ENCODE measurements around the gene PCYT2.

Gene PCYT2

DNA sequence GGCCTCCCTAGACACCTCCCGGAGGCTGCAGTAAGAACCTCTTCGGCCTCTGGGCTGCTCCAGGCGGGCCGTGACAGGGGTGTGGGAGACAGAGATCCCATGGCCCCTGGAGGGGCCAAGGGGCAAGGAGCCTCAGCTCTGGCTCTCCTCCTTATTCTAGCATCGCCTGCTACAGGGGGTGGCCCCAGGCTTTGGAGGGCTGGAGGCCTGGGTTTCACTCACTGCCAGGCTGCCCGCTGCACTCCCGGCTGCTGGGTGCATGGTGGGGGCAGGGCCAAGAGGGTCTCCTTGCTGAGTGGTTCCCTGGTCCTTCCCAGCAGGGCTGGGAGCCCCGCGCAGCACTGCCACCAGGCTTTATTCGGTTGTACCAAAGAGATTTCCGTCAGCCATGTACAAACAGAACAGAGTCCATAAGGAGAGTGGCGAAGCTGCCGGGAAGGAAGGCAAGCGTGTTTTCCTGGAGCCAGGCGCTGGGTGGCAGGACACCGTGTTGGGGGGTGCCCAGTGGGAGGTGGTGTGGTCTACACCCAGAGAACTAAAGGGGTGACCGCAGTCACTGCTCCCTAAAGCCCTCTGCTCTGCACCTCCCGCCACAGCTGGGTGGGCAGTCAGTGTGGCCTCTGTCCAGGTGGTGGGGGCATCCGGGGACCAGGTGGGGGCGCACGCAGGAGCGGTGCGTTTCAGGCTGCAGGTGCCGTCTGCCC, 7.2 kb downstream of the PCYT2 start:
- H3K4me3 ChIP-seq (ENCODE audit: low read length), result no peak overlapping the region
- peaks cover 16% of the 10 kb centered on the region for H3K4me1 ChIP-seq (ENCODE audit: control insufficient read depth, insufficient read depth, low read length)
- H3K27me3 ChIP-seq (ENCODE audit: control insufficient read depth, insufficient read depth, low read length), result peaks cover 10% of the 10 kb centered on the region
- H3K9me3 ChIP-seq (ENCODE audit: control insufficient read depth, low read length), result no peaks in the 10 kb centered on the region
- no peak overlapping the region for H3K9ac ChIP-seq (ENCODE audit: low read length)
- H3K36me3 ChIP-seq (ENCODE audit: control insufficient read depth, insufficient read depth, low read length), result peaks cover 3% of the 10 kb centered on the region

DNA sequence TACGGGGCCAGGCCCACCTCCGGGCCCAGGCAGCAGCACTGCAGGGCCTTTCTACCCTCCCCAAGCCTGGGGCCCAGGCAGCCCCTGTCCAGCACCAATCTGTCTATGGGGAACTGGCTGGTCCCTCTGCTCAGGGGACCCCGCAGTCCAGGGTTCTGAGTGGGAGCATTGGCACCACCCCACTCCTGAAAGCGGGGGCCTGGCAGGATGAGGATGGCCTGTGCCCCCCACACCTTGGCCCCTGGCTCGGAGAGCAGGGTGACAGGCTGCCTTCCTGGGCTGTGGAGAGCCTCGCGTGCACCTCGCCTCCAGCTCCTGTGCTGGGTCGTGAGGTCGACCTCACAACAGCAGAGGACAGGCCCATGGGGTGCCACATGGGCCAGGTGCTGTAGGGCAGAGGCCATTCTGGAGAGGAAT, 7.8 kb downstream of the PCYT2 start:
- H3K9ac ChIP-seq (ENCODE audit: low read length), result no peak overlapping the region
- peaks cover 10% of the 10 kb centered on the region for H3K27me3 ChIP-seq (ENCODE audit: control insufficient read depth, insufficient read depth, low read length)
- H3K36me3 ChIP-seq (ENCODE audit: control insufficient read depth, insufficient read depth, low read length), result peaks cover 3% of the 10 kb centered on the region
- no peaks in the 10 kb centered on the region for H3K9me3 ChIP-seq (ENCODE audit: control insufficient read depth, low read length)
- H3K4me1 ChIP-seq (ENCODE audit: control insufficient read depth, insufficient read depth, low read length), result peaks cover 16% of the 10 kb centered on the region
- H3K4me3 ChIP-seq (ENCODE audit: low read length), result no peak overlapping the region

DNA sequence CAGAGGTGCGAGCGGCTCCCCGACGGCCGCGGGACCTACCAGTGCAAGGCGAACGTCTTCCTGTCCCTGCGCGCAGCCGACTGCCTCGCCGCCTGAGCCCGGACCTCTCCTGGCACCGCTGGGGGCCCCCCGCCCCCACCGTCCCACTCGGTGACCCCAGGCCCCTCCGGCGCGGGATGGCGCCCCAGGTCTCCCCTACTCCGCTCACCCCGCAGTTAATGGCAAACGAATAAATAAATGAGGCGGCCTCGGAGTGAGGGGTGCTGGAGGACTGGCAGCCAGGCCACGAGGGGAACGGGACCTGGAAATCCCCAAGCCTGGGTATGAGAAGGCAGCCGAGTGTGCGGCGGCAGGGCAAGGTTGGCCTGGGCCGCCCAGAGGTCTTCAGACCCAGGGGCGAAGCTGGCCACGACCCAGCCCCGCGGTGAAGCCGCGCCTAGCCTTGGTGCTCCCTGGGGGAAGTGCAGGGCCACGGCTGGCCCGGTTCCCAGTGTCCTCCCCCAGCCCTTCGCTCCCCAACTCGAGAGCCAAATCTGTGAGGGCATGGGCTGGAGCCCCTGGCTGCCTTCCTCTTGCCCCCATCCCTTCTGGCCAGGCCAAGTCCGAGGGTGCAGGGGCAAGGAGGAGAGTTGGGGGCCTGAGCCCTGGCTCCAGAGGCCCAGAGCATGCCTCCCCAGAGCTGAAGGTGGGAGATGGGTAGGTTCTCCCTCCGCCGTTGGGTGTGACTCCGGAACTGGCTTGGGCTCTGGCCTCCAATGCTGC, 8.4 kb downstream of the PCYT2 start:
- peaks cover 3% of the 10 kb centered on the region for H3K36me3 ChIP-seq (ENCODE audit: control insufficient read depth, insufficient read depth, low read length)
- no peaks in the 10 kb centered on the region for H3K9me3 ChIP-seq (ENCODE audit: control insufficient read depth, low read length)
- no peak overlapping the region for H3K4me3 ChIP-seq (ENCODE audit: low read length)
- peaks cover 16% of the 10 kb centered on the region for H3K4me1 ChIP-seq (ENCODE audit: control insufficient read depth, insufficient read depth, low read length)
- H3K9ac ChIP-seq (ENCODE audit: low read length), result no peak overlapping the region
- peaks cover 10% of the 10 kb centered on the region for H3K27me3 ChIP-seq (ENCODE audit: control insufficient read depth, insufficient read depth, low read length)

DNA sequence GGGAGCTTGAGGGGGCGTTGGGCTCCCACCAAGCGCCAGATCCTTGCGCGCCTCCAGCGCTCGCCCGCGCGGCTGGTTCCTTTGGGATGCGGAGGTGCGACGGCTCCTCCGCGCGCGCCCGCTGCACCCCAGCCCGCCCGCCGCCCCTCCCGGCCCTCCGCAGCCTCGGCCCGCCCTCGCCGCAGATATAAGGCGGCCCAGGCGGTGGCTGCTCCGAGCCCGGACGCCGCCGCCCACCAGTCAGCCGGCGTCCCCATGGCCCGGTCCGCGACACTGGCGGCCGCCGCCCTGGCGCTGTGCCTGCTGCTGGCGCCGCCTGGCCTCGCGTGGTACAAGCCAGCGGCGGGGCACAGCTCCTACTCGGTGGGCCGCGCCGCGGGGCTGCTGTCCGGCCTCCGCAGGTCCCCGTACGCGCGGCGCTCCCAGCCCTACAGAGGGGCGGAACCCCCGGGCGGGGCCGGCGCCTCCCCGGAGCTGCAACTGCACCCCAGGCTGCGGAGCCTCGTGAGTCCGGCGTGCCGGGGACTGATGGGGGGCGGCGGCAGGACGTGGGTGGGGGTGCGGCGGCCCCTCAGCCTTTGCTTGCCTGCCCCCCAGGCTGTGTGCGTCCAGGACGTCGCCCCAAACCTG, 9.1 kb downstream of the PCYT2 start, which contains the start of gene NPB:
NPB (plus strand) TSS at position 216 of the 630 bp plus-strand sequence; CDS start at position 256, 40 bp downstream.
- Histone ChIP-seq H3K4me3 (ENCODE audit: low read length) (no peak within 1 kb of the TSS), H3K36me3 (ENCODE audit: control insufficient read depth, insufficient read depth, low read length) (no peaks in the 10 kb centered on the region), H3K27me3 (ENCODE audit: control insufficient read depth, insufficient read depth, low read length) (peaks cover 10% of the 10 kb centered on the region), H3K9ac (ENCODE audit: low read length) (no peak within 1 kb of the TSS), H3K4me1 (ENCODE audit: control insufficient read depth, insufficient read depth, low read length) (peaks cover 16% of the 10 kb centered on the region), H3K9me3 (ENCODE audit: control insufficient read depth, low read length) (no peaks in the 10 kb centered on the region)

DNA sequence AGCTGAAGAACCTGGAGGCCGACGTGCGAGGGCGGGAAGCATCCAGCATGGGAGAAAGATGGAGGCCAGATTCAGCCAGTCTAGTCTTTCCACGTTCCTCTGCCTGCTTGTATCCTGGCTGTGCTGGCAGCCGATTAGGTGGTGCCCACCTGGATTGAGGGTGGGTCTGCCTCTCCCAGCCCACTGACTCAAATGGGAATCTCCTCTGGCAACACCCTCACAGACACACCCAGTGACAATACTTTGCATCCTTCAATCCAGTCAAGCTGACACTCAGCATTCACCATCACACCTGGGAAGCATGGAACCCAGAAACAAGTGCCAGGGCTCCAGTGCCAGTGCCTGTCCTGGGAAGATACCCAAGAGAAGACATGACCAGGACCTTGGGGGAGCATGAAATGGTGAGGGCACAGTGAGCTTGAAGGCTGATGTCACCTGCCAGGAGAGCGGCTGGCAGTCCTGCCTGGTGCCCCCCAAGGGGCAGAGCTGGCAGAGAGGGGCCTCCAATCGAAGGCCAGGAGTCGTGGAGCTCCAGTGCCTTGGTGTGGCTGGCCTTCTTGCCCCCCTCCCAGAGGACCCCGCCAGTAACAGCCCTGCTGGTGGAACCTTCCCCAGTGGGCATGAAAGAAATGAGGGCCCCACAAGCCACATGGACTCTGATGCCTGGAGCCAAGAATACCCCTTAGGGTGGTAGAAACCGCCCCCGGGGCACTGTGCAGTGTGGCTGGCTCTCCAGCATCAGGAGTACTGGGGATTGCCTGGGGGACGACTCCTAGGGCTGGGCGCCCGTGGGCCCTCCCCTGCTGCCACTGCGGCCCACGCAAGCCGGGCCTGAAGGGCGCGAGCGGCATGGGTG, 9.8 kb downstream of the PCYT2 start:
- Histone ChIP-seq H3K36me3 (ENCODE audit: control insufficient read depth, insufficient read depth, low read length) (no peaks in the 10 kb centered on the region), H3K9ac (ENCODE audit: low read length) (no peak overlapping the region), H3K4me1 (ENCODE audit: control insufficient read depth, insufficient read depth, low read length) (peaks cover 16% of the 10 kb centered on the region), H3K4me3 (ENCODE audit: low read length) (no peak overlapping the region), H3K27me3 (ENCODE audit: control insufficient read depth, insufficient read depth, low read length) (peaks cover 10% of the 10 kb centered on the region), H3K9me3 (ENCODE audit: control insufficient read depth, low read length) (no peaks in the 10 kb centered on the region)

DNA sequence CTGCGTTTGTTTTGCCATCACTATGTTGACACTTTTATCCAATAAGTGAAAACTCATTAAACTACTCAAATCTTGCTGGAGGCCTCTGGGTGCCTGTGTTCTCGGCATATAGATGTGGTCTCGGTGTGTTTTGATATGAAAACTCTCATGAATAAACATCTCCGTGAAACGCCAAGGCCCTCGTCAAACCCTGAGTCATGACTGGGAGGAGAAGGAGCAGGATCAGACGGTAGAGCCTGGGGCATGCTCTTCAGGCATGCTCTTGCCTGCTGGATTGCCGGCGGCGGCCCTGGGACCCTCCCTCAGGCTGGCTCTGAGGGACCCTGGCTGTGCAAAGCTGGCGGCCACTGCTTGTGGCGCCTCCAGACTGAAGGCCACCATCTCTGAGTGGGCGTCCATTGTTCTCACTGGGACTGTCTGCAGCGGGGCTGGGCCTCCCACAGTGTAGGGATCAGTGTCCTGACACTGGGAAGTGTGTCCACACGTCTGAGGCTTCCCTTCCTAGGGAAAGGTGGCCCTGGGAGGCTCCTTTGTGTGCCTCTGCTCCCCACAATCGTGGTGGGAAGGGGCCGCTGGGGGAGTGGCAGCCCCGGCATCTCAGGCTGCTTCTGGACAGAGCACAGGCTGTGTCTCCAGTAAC, 10.9 kb downstream of the PCYT2 start:
- Histone ChIP-seq H3K4me1 (ENCODE audit: control insufficient read depth, insufficient read depth, low read length) (peaks cover 16% of the 10 kb centered on the region), H3K9ac (ENCODE audit: low read length) (no peak overlapping the region), H3K4me3 (ENCODE audit: low read length) (no peak overlapping the region), H3K36me3 (ENCODE audit: control insufficient read depth, insufficient read depth, low read length) (no peaks in the 10 kb centered on the region), H3K9me3 (ENCODE audit: control insufficient read depth, low read length) (no peaks in the 10 kb centered on the region), H3K27me3 (ENCODE audit: control insufficient read depth, insufficient read depth, low read length) (peaks cover 10% of the 10 kb centered on the region)

DNA sequence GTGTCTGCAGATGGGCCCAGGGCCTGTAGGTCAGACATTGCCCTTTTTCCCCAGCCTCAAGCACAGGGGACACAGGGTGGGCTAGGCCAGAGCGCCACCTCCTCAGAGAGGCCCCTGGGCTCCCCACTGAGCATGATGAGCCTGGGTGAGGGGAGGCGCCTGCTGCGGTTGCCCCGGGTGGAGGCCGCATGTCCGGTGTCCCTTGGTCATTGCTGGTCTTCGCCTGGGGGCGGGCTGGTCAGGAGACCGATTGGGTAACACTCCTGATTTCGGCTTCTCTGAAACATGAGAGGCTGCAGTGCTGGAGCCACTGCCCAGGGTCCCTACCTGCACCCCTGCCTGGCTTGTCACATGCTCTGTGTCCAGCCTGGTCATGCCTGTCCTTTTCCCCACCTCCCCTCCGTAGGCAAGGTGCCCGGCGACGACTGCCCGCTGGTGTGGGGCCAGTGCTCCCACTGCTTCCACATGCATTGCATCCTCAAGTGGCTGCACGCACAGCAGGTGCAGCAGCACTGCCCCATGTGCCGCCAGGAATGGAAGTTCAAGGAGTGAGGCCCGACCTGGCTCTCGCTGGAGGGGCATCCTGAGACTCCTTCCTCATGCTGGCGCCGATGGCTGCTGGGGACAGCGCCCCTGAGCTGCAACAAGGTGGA, 11.6 kb downstream of the PCYT2 start:
- Histone ChIP-seq H3K4me3 (ENCODE audit: low read length) (no peak overlapping the region), H3K9ac (ENCODE audit: low read length) (no peak overlapping the region), H3K36me3 (ENCODE audit: control insufficient read depth, insufficient read depth, low read length) (no peaks in the 10 kb centered on the region), H3K27me3 (ENCODE audit: control insufficient read depth, insufficient read depth, low read length) (peaks cover 10% of the 10 kb centered on the region), H3K9me3 (ENCODE audit: control insufficient read depth, low read length) (no peaks in the 10 kb centered on the region), H3K4me1 (ENCODE audit: control insufficient read depth, insufficient read depth, low read length) (peaks cover 16% of the 10 kb centered on the region)

DNA sequence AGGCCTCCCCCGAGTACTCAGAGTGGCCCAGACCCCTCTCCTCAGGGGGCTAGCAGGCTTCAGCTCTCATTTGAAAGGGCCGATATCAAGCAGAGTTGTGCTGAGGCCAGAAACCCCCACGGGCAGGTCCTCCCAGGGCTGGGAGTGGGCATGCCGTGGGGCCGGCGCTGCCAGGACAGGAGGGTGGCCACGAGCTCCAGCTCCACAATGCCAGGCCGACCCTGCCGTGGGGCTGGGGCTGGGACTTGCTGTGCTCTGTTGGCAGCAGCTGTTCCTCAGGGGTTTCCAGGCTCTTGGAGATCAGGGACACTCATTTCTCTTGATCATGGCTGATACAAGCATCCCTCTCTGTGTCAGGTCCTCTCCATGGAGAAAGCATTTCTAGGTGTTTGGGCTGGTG, 12.3 kb downstream of the PCYT2 start:
- no peaks in the 10 kb centered on the region for H3K9me3 ChIP-seq (ENCODE audit: control insufficient read depth, low read length)
- no peak overlapping the region for H3K9ac ChIP-seq (ENCODE audit: low read length)
- H3K27me3 ChIP-seq (ENCODE audit: control insufficient read depth, insufficient read depth, low read length), result peaks cover 10% of the 10 kb centered on the region
- H3K4me1 ChIP-seq (ENCODE audit: control insufficient read depth, insufficient read depth, low read length), result peaks cover 16% of the 10 kb centered on the region
- no peaks in the 10 kb centered on the region for H3K36me3 ChIP-seq (ENCODE audit: control insufficient read depth, insufficient read depth, low read length)
- no peak overlapping the region for H3K4me3 ChIP-seq (ENCODE audit: low read length)

DNA sequence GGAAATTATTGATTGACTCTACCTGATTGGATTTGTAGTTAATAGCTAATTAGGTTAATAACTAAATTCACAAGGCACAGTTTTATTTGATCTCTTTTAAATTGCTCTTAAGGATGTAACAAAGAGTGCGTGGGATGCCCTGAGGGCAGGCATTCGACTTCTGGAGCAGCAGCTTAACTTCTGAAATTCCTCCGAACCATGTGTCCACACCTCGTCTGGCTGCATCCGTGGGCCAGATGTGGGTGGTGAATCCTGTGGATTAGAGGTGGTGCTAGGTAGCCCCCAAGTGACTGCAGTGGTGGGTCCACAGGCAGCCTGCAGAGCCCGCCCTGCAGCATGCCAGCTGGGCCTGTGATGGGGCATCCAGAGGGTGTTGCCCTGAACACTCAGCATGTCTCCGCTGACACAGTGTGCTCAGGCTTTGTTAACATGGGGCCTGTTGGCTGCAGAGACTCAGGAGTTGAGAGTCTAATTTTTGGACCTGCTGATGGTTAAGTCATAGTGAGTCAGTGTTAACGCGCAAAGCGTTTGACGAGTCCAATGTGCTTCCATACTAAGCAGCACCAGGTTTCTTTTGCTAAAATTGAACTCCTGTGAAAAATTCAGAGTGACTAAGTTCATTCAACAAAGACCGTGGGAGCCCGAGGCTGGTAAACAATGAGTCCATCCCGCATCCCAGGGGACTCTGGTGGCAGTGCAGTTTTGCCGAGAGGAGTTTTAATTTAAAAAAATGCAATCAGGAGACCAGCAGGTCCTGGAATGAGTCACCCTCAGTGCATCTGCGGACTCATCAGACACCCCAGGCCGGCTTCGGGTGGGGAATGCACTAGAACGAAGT, 13.0 kb downstream of the PCYT2 start:
- Histone ChIP-seq H3K4me1 (ENCODE audit: control insufficient read depth, insufficient read depth, low read length) (peaks cover 14% of the 10 kb centered on the region), H3K36me3 (ENCODE audit: control insufficient read depth, insufficient read depth, low read length) (no peaks in the 10 kb centered on the region)

DNA sequence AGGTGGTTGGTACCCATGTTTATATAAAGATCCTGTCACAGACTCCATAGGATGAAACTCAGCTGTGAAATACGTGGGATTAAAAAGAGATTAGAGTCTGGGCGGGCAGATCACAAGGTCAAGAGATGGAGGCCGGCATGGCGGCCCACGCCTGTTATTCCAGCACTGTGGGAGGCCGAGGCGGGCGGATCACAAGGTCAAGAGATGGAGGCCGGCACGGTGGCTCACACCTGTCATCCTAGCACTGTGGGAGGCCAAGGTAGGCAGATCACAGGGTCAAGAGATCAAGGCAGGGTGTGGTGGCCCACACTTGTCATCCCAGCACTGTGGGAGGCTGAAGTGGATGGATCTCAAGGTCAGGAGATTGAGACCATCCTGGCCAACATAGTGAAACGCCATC, 15.8 kb downstream of the PCYT2 start:
- no peaks in the 10 kb centered on the region for H3K27me3 ChIP-seq (ENCODE audit: control insufficient read depth, insufficient read depth, low read length)
- no peaks in the 10 kb centered on the region for H3K36me3 ChIP-seq (ENCODE audit: control insufficient read depth, insufficient read depth, low read length)
- no peak overlapping the region for H3K4me3 ChIP-seq (ENCODE audit: low read length)
- H3K9ac ChIP-seq (ENCODE audit: low read length), result no peak overlapping the region
- H3K4me1 ChIP-seq (ENCODE audit: control insufficient read depth, insufficient read depth, low read length), result peaks cover 2% of the 10 kb centered on the region
- no peaks in the 10 kb centered on the region for H3K9me3 ChIP-seq (ENCODE audit: control insufficient read depth, low read length)

More for the DNA sequence above, 13.0 kb downstream of the PCYT2 start:
- Histone ChIP-seq H3K4me3 (ENCODE audit: low read length) (no peak overlapping the region), H3K9me3 (ENCODE audit: control insufficient read depth, low read length) (no peaks in the 10 kb centered on the region), H3K27me3 (ENCODE audit: control insufficient read depth, insufficient read depth, low read length) (peaks cover 10% of the 10 kb centered on the region), H3K9ac (ENCODE audit: low read length) (no peak overlapping the region)

Measured in mucosa of stomach (tissue), 1 donor.